Omental fat pad (tissue), 4 donors: ENCODE measurements around the gene ELP1. TPM values are rescaled to one million over a fixed set of nuclear protein-coding genes. Genes with fewer than 3 reads are reported as not detected.

Experiments used
- ATAC-seq: fragments of 150-250 bp; one replicate; pipeline ENCODE4 v1.9.1; 2016; ENCODE audit warnings: mild to moderate bottlenecking, moderate library complexity; ENCODE audit not compliant: low FRiP score
- DNase-seq: peaks from one replicate; pipeline ENCODE4 v3.0.0-alpha.2; 2019; ENCODE audit warnings: low spot score
- CTCF ChIP-seq, 3 donors: fragments of 450-650 bp; IDR thresholded peaks; one replicate each; pipeline ENCODE4 v1.5.1; 2016 to 2017; ENCODE audit warnings: antibody characterized with exemption in 3 of 3, mild to moderate bottlenecking in 3 of 3, moderate library complexity in 2 of 3
- small RNA-seq: library from RNA; depleted of rRNA; stranded (forward); fragments of <200 nt; gene quantifications from one replicate; pipeline ENCODE3, GENCODE V24; 2016
- total RNA-seq, 4 donors: library from RNA; depleted of rRNA; stranded (reverse); fragments of >200 nt; gene quantifications; one replicate each; pipeline ENCODE4 v1.1.0, GENCODE V29; 2016

ELP1 gene
- total RNA-seq, 4 donors from 2014 or later, result 16.0 to 24.9 (median 18.7) TPM

- no peak for ATAC-seq
- DNase-seq, result no peak
- TF ChIP-seq CTCF (IDR thresholded peaks at IDR 0.05), result no peak
Observed at GRCh38 chr9:108835831-108836230, 98.1 kb downstream of the ELP1 start.

- no peak for TF ChIP-seq CTCF (IDR thresholded peaks at IDR 0.05)
- ATAC-seq (no peak), DNase-seq (no peak)
Observed at GRCh38 chr9:108834959-108835665, 98.8 kb downstream of the ELP1 start.

- DNase-seq, result no peak
- no peak for ATAC-seq
Observed at GRCh38 chr9:108832179-108832500, 101.8 kb downstream of the ELP1 start.

GRCh38 chr9:108831496-108832178 is 102.3 kb downstream of the ELP1 start:
- DNase-seq (no peak), ATAC-seq (no peak)
- no peak for TF ChIP-seq CTCF (IDR thresholded peaks at IDR 0.05)

More at GRCh38 chr9:108832179-108832500, 101.8 kb downstream of the ELP1 start:
- TF ChIP-seq CTCF (IDR thresholded peaks at IDR 0.05), result no peak

- DNase-seq, result no peak
- TF ChIP-seq CTCF (IDR thresholded peaks at IDR 0.05), result no peak
- no peak for ATAC-seq
Observed at GRCh38 chr9:108830272-108830671, 103.7 kb downstream of the ELP1 start.

GRCh38 chr9:108823829-108824228 is 110.1 kb downstream of the ELP1 start:
- no peak for DNase-seq
- no peak for ATAC-seq
- TF ChIP-seq CTCF (IDR thresholded peaks at IDR 0.05), result no peak

Small RNA genes lying within 50 kb of the gene (small RNA-seq; reads per million reads assigned to genes)
- not detected for gene AL359692.1

Other genes with a start within 250 kb of the ELP1 start
- under 1 TPM in 1 of 4 donors, not detected in 3; 0.32 TPM for gene ACTL7B, start 78.1 kb downstream of the ELP1 start, total RNA-seq
- gene ACTL7A, start 71.9 kb downstream of the ELP1 start, total RNA-seq, result not detected
- gene ABITRAM, start 276 bp upstream of the ELP1 start, total RNA-seq, result 1 to 10 TPM; 7.6 to 9.4 (median 9.1) TPM
- gene CTNNAL1, start 79.4 kb upstream of the ELP1 start, total RNA-seq, result 10 to 100 TPM; 34.5 to 57.3 (median 46.5) TPM
- gene TMEM245, start 185.8 kb upstream of the ELP1 start, total RNA-seq, result 10 to 100 TPM; 64.8 to 91.5 (median 76.5) TPM
- under 1 TPM in 3 of 4 donors, not detected in 1; 0.06 to 0.24 (median 0.16) TPM for gene FRRS1L, start 233.1 kb upstream of the ELP1 start, total RNA-seq